ENCODE data around the gene GAS2.

GAS2 gene

GRCh38 chr11:22666325-22666687 is at the start of gene GAS2:
Gene GAS2 (plus strand): TSS chr11:22666611. CDS start chr11:22674870, 8,259 bp downstream.
- peak within 1 kb of the TSS; percentile 98 for H3K9ac ChIP-seq (ENCODE audit: low read length)
- peak within 1 kb of the TSS; percentile 67 for H3K4me2 ChIP-seq (ENCODE audit: low read depth, low read length)
- peaks cover 52% of the 10 kb centered on the region for H3F3A ChIP-seq (ENCODE audit: insufficient read depth, low read length)
- H2AFZ ChIP-seq (ENCODE audit: low read length) = no peak within 1 kb of the TSS
- H3K9me3 ChIP-seq (replicated peaks; ENCODE audit: insufficient read depth, low read length) = no peaks in the 10 kb centered on the region
- H3K79me2 ChIP-seq (ENCODE audit: low read length) = peaks cover 93% of the 10 kb centered on the region
- no peaks in the 10 kb centered on the region for H3K36me3 ChIP-seq (replicated peaks; ENCODE audit: insufficient read depth, low read length)
- H3K27me3 ChIP-seq (replicated peaks; ENCODE audit: insufficient read depth, low read length) = no peaks in the 10 kb centered on the region
- no peak for DNase-seq
- H4K20me1 ChIP-seq (ENCODE audit: insufficient read depth, low read length) = no peaks in the 10 kb centered on the region
- H3K4me3 ChIP-seq (ENCODE audit: low read length) = peak within 1 kb of the TSS; percentile 65
- H3K4me1 ChIP-seq (ENCODE audit: low read length) = peaks cover 40% of the 10 kb centered on the region
- H3K27ac ChIP-seq (ENCODE audit: low read length) = peak within 1 kb of the TSS; percentile 96
- TF ChIP-seq EZH2phosphoT487 (IDR thresholded peaks at IDR 0.05; ENCODE audit: low read length) (no peak), EZH2 (optimal IDR thresholded peaks at IDR 0.05; ENCODE audit: low read depth, low read length) (no peak), CTCF (IDR thresholded peaks at IDR 0.05; ENCODE audit: low read length) (no peak)
- H3K9me2 ChIP-seq (replicated peaks; ENCODE audit: insufficient read depth, low read length) = no peaks in the 10 kb centered on the region

DNA sequence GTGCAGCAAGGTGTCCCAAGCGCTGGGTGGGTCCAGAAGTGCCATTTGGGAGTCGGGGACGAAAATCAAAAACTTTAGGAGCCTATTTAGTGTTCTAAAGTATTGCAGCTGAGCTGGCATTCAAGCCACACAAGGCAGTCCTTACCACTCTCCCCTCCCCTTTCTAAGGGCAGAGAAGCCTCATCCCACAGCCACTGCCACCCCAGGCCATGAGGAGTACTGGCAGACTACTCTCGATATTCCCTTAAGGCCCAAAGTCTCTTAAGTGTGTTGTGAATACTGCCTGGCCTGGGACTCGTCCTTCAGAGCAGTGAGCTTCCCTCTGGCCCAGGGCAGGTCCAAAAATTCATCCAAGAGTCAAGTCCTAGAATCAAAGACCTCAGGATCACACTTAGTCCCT is 48.5 kb upstream of the GAS2 start:
- TF ChIP-seq EZH2phosphoT487 (IDR thresholded peaks at IDR 0.05; ENCODE audit: low read length) = no peak
- TF ChIP-seq EZH2 (optimal IDR thresholded peaks at IDR 0.05; ENCODE audit: low read depth, low read length) = no peak
- TF ChIP-seq CTCF (IDR thresholded peaks at IDR 0.05; ENCODE audit: low read length) = no peak
- Histone ChIP-seq H2AFZ (ENCODE audit: low read length) (no peak overlapping the region), H3F3A (ENCODE audit: insufficient read depth, low read length) (no peaks in the 10 kb centered on the region), H3K27me3 (replicated peaks; ENCODE audit: insufficient read depth, low read length) (no peaks in the 10 kb centered on the region), H3K9ac (ENCODE audit: low read length) (no peak overlapping the region), H3K36me3 (replicated peaks; ENCODE audit: insufficient read depth, low read length) (no peaks in the 10 kb centered on the region), H3K9me3 (replicated peaks; ENCODE audit: insufficient read depth, low read length) (no peaks in the 10 kb centered on the region; the same call in 1 of the 2 replicates), H4K20me1 (ENCODE audit: insufficient read depth, low read length) (no peaks in the 10 kb centered on the region), H3K4me1 (ENCODE audit: low read length) (no peaks in the 10 kb centered on the region), H3K9me2 (replicated peaks; ENCODE audit: insufficient read depth, low read length) (no peaks in the 10 kb centered on the region), H3K4me2 (ENCODE audit: low read depth, low read length) (no peak overlapping the region), H3K27ac (ENCODE audit: low read length) (no peak overlapping the region), H3K4me3 (ENCODE audit: low read length) (no peak overlapping the region), H3K79me2 (ENCODE audit: low read length) (peaks cover 21% of the 10 kb centered on the region)
- DNase-seq = no peak

DNA sequence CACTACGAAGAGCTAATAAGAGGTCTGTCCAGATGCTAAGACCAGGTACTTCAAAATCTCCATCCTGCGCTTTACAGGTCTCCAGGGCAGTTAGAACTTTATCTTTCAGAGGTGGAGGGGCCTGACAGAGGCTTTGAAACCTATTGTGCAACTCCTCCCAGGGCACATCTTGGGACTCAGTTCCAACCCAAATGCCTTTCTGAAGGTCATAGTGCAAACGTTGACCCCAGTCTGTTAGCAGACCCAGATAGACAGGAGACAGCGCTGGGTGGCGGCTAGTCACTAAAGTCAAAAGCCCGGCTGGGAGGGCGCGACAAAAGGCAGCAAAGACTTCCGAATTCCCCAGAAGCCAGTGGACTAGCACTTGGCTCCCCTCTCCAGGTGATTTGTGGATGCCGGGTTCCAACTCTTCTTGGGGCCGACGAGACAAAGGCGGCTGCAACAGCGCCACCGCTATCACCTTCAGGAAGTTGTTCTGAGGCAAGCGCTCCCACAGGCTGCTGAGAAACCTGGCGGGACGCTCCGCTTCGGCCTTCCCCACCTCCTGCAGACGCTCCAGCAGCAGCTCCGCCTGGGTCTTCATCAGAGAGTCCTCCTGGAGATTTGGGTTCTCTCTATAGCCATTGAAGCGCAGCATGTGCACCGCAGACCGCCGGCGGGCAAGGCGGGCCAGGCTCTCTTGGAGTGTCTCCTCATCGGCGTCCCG is 41.5 kb upstream of the GAS2 start:
- peak overlapping the region; percentile 82 for H2AFZ ChIP-seq (ENCODE audit: low read length)
- peak; percentile 82 for DNase-seq
- H3K4me1 ChIP-seq (ENCODE audit: low read length) = peaks cover 4% of the 10 kb centered on the region; the same call in 1 of the 2 replicates
- peak overlapping the region; percentile 95 for H3K4me3 ChIP-seq (ENCODE audit: low read length)
- H3K79me2 ChIP-seq (ENCODE audit: low read length) = peaks cover 64% of the 10 kb centered on the region
- H3F3A ChIP-seq (ENCODE audit: insufficient read depth, low read length) = peaks cover 19% of the 10 kb centered on the region
- H3K36me3 ChIP-seq (replicated peaks; ENCODE audit: insufficient read depth, low read length) = no peaks in the 10 kb centered on the region
- no peaks in the 10 kb centered on the region for H3K9me3 ChIP-seq (replicated peaks; ENCODE audit: insufficient read depth, low read length)
- H3K27ac ChIP-seq (ENCODE audit: low read length) = peak overlapping the region; percentile 96
- H3K9me2 ChIP-seq (replicated peaks; ENCODE audit: insufficient read depth, low read length) = no peaks in the 10 kb centered on the region
- peak; percentile 61 for TF ChIP-seq CTCF (IDR thresholded peaks at IDR 0.05; ENCODE audit: low read length)
- TF ChIP-seq EZH2 (optimal IDR thresholded peaks at IDR 0.05; ENCODE audit: low read depth, low read length) = no peak
- H3K27me3 ChIP-seq (replicated peaks; ENCODE audit: insufficient read depth, low read length) = no peaks in the 10 kb centered on the region
- H3K4me2 ChIP-seq (ENCODE audit: low read depth, low read length) = peak overlapping the region; percentile 87
- H4K20me1 ChIP-seq (ENCODE audit: insufficient read depth, low read length) = no peaks in the 10 kb centered on the region
- peak overlapping the region; percentile 94 for H3K9ac ChIP-seq (ENCODE audit: low read length)
